ENCODE results near the gene ATP8B2.
"Not testable (repeated sequence)": the region's sequence is repeated elsewhere in the genome, so short reads cannot be mapped to it uniquely, and the experiment has no call there.

DNA sequence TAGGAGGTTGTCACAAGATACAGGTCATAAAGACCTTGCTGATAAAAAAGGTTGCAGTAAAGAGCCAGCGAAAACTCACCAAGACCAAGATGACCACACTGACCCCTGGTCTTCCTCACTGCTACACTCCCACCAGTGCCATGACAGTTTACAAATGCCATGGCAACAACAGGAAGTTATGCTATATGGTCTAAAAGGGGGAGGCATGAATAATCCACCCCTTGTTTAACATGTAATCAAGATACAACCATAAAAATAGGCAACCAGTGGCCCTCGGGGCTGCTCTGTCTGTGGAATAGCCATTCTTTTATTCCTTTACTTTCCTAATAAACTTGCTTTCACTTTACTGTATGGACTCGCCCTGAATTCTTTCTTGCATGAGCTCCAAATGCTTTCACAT, 11.1 kb upstream of the ATP8B2 start:
- TF ChIP-seq, protein P1, sequence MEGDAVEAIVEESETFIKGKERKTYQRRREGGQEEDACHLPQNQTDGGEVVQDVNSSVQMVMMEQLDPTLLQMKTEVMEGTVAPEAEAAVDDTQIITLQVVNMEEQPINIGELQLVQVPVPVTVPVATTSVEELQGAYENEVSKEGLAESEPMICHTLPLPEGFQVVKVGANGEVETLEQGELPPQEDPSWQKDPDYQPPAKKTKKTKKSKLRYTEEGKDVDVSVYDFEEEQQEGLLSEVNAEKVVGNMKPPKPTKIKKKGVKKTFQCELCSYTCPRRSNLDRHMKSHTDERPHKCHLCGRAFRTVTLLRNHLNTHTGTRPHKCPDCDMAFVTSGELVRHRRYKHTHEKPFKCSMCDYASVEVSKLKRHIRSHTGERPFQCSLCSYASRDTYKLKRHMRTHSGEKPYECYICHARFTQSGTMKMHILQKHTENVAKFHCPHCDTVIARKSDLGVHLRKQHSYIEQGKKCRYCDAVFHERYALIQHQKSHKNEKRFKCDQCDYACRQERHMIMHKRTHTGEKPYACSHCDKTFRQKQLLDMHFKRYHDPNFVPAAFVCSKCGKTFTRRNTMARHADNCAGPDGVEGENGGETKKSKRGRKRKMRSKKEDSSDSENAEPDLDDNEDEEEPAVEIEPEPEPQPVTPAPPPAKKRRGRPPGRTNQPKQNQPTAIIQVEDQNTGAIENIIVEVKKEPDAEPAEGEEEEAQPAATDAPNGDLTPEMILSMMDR (IDR thresholded peaks at IDR 0.05): not testable (repeated sequence)
- not testable (repeated sequence) for TF ChIP-seq EP300, POLR2A (IDR thresholded peaks at IDR 0.05)
